ENCODE data around the gene TPRN.

TPRN gene

DNA sequence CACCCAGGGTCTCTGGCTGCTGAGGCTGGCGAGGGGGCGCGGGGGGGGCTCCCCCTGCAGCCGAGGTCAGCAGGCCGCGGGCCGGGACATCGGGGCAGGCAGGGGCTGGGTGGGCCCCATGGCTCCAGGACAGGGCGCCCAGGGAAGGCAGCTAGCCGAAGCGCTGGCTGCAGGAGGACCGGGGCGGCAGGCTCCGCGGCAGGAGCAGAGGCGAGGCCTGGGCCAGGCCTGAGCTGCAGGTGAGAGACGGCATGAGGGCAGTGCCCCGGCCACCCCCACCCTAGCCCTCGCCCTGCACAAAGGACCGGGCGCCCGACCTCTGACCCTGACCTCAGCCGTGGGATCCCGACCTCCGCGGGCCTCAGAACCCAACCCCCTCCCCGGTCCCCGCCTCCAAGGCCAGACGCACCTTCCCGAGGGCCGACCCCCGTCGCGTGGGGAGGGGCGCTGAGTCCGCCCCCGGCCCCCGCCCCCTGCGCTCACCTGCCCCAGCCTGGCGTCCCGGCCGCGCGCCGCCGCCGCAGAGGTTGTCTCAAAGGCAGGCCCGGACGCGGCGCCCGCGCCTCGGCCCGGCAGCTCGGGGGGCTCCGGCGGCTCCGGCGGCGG is 21.1 kb upstream of the TPRN start:
- TF ChIP-seq, protein P1, sequence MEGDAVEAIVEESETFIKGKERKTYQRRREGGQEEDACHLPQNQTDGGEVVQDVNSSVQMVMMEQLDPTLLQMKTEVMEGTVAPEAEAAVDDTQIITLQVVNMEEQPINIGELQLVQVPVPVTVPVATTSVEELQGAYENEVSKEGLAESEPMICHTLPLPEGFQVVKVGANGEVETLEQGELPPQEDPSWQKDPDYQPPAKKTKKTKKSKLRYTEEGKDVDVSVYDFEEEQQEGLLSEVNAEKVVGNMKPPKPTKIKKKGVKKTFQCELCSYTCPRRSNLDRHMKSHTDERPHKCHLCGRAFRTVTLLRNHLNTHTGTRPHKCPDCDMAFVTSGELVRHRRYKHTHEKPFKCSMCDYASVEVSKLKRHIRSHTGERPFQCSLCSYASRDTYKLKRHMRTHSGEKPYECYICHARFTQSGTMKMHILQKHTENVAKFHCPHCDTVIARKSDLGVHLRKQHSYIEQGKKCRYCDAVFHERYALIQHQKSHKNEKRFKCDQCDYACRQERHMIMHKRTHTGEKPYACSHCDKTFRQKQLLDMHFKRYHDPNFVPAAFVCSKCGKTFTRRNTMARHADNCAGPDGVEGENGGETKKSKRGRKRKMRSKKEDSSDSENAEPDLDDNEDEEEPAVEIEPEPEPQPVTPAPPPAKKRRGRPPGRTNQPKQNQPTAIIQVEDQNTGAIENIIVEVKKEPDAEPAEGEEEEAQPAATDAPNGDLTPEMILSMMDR (IDR thresholded peaks at IDR 0.05; ENCODE audit: control insufficient read depth, extremely low read depth, insufficient read depth): no peak
- H3K4me3 ChIP-seq (ENCODE audit: low read depth, low read length): peak overlapping the region; percentile 50
- no peak for DNase-seq (ENCODE audit: low read depth)

DNA sequence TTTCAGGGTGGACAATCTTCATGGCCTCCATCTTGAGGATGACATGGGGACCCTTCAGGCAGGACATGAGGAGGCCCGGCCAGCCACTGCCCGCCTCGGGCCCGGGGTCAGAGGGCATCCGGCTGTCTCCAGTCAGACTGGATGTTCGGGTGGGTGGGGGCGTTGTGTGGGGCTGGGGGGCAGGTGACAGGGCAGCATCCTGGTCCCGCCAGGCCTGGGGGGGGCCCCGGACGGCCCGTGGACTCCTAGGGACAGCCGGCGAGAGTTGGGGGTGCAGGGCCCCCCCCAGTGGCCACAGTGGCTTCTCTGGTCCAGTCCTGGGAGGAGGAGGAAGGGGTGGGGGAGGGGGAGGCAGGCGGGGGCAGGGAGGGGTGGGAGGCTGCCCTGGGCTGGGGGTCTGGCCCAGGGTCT is 20.6 kb upstream of the TPRN start:
- peak overlapping the region; percentile 50 for H3K4me3 ChIP-seq (ENCODE audit: low read depth, low read length)
- TF ChIP-seq, protein P1 (IDR thresholded peaks at IDR 0.05; ENCODE audit: control insufficient read depth, extremely low read depth, insufficient read depth): no peak
- no peak for DNase-seq (ENCODE audit: low read depth)

DNA sequence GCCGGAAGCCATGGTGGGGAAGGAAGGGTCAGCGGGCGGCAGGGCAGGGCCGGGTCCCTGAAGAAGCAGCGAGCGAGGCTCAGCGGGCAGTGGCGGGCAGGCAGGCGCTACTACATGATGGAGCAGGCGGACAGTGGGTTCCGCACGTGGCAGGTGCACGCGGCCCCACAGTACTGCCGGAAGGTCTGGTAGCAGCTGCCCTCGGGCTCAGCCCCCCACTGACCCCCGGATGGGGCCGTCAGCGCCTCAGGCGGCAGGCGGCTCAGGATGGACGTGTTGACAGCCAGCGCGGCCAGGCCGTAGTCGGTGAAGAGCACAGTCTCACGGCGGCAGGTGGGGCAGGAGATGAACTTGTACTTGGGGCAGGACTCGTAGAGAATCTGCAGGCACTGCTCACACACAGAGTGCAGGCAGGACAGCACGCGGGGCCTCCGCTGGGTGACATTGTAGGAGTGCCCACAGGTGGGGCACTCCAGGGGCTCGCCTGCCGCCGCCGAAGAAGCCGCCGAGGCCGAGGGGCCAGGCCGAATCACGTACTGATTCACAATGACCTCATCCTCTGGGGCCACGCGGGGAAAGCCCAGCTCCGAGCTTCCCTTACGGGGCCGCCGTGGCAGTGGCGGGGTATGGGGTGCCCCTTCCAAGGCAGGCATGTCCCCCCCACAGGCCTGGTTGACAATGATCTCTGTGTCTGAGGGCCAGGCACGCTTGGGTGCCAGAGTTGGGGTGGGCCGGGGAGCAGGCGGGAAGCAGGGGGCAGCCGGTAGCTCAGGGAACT is 20.0 kb upstream of the TPRN start:
- no peak for DNase-seq (ENCODE audit: low read depth)
- H3K4me3 ChIP-seq (ENCODE audit: low read depth, low read length): no peak overlapping the region
- TF ChIP-seq, protein P1 (IDR thresholded peaks at IDR 0.05; ENCODE audit: control insufficient read depth, extremely low read depth, insufficient read depth): no peak

DNA sequence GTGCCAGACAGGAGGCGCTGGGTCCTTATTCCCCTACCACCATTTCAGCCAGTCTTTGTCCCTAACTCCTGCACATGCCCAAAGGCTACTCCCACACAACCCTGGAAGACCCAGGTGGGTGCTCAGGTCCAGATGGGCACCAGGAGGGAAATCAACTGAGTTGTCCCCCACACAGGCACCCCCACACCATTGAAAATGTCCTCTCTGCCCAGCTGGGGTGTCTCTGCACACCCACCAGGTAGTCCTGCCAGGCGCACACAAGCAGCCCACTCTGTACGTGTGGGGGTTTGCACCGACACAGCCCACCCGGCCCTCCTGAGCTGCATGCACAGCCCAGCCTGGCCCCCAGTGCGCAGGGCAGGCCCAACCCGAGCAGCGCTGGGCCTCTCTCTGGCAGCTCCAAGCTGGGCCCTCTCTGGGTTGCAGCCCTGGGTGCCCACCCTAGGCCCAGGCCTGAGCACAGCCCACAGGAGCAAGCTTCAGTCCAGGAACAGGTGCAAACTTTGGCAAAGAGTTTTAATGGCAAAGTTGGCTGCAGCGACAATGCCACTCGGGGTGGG is 19.3 kb upstream of the TPRN start:
- no peak for DNase-seq (ENCODE audit: low read depth)
- H3K4me3 ChIP-seq (ENCODE audit: low read depth, low read length): no peak overlapping the region
- TF ChIP-seq, protein P1 (IDR thresholded peaks at IDR 0.05; ENCODE audit: control insufficient read depth, extremely low read depth, insufficient read depth): no peak

DNA sequence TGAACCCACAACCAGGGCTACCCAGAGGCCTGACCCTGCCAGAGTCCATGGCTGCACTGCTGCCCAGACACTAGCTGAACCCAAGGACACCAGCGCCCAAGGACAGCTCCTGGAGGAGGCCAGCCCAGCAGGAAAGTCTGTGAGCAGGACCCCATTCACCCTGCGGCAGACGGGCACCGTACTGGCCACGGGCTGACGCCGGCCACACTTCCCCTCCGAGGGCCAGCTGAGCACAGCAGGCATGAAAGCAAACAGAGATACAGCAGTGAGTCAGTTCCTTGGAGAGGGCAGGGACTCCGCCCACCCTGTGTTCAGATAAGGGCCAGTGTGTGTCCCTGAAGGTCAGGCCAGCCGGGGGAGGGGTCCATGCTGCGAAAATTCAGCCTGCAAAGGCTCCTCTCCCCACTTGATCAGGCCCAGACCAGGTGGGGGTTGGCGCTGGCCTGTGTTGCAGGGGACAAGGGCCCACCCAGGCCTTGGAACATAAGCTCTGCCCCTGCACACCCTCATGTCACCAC is 18.3 kb upstream of the TPRN start:
- TF ChIP-seq, protein P1 (IDR thresholded peaks at IDR 0.05; ENCODE audit: control insufficient read depth, extremely low read depth, insufficient read depth): no peak
- peak overlapping the region; percentile 73 for H3K4me3 ChIP-seq (ENCODE audit: low read depth, low read length)
- DNase-seq (ENCODE audit: low read depth): no peak

DNA sequence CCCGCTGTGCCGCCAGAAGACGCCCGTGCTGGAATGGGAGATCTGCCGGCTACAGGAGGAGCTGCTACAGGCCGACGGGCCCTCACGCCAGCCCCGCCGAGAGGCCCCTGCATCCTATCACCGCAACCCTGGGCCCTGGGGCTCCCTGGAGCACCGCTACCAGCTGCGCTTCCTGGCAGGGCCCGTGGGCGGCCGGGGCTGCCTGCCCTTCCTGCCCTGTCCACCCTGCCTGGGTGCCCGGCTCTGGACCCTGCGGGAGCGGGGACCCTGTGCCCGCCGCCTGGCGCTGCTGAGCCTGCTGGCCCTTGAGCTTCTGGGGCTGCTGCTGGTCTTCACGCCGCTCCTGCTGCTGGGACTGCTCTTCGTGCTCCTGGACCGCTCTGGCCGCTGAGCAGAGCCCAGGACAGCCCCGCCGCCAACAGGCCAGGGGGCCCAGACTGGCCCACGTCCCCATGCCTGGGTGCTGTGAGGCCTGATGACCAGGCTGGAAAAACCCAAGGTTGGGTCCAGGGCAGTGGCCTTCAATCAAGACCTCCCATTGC is 17.7 kb upstream of the TPRN start:
- H3K4me3 ChIP-seq (ENCODE audit: low read depth, low read length): peak overlapping the region; percentile 73
- TF ChIP-seq, protein P1 (IDR thresholded peaks at IDR 0.05; ENCODE audit: control insufficient read depth, extremely low read depth, insufficient read depth): no peak
- no peak for DNase-seq (ENCODE audit: low read depth)

Data from LNCaP clone FGC (cell line).